ENCODE results near the gene FBXL14.

Gene FBXL14

GRCh38 chr12:1519642-1520041 lies 74.7 kb downstream of the FBXL14 start:
- FAIRE-seq (no peak), DNase-seq (ENCODE audit: extremely low spot score, insufficient read length, low read depth) (no peak)

- no peak for FAIRE-seq
- no peak for DNase-seq (ENCODE audit: extremely low spot score, insufficient read length, low read depth)
Measured at GRCh38 chr12:1518591-1519516, 75.5 kb downstream of the FBXL14 start.

- FAIRE-seq (no peak), DNase-seq (ENCODE audit: extremely low spot score, insufficient read length, low read depth) (no peak)
Measured at GRCh38 chr12:1517734-1518525, 76.5 kb downstream of the FBXL14 start.

- peak; percentile 59 for FAIRE-seq
- no peak for DNase-seq (ENCODE audit: extremely low spot score, insufficient read length, low read depth)
Measured at GRCh38 chr12:1517007-1517406, 77.4 kb downstream of the FBXL14 start.
